ENCODE data around the gene GALNT10.

DNA sequence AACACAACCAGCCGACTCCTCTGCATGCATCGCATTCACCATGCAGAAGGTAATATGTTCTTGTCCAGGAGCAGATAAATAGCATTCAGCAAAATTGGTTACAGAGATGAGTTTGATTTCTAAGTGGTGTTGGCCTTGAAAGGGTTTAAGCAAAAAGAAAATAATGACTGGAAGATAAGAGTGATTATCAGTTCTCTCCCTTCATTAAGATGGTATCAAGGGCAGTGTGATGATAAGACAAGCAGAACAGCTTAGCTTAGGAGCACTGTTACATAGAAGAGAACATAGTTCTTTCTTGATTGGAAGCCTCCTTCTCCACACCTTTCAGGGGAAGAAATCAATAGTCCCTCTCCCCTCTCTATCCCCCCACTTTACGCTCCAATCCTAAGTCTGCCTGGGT, 121.5 kb downstream of the GALNT10 start:
- TF ChIP-seq, protein P1, sequence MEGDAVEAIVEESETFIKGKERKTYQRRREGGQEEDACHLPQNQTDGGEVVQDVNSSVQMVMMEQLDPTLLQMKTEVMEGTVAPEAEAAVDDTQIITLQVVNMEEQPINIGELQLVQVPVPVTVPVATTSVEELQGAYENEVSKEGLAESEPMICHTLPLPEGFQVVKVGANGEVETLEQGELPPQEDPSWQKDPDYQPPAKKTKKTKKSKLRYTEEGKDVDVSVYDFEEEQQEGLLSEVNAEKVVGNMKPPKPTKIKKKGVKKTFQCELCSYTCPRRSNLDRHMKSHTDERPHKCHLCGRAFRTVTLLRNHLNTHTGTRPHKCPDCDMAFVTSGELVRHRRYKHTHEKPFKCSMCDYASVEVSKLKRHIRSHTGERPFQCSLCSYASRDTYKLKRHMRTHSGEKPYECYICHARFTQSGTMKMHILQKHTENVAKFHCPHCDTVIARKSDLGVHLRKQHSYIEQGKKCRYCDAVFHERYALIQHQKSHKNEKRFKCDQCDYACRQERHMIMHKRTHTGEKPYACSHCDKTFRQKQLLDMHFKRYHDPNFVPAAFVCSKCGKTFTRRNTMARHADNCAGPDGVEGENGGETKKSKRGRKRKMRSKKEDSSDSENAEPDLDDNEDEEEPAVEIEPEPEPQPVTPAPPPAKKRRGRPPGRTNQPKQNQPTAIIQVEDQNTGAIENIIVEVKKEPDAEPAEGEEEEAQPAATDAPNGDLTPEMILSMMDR (IDR thresholded peaks at IDR 0.05) = no peak
- no peak for TF ChIP-seq POLR2A (IDR thresholded peaks at IDR 0.05)

All from uterus (tissue), 2 donors.